Subcutaneous adipose tissue (tissue), 4 donors: Measurements from ENCODE around the gene ANKRD53. TPM values are rescaled to one million over a fixed set of nuclear protein-coding genes. Genes with fewer than 3 reads are reported as not detected.

Experiments
- CTCF ChIP-seq: fragments of 450-650 bp; IDR thresholded peaks from one replicate; pipeline ENCODE4 v1.5.1; 2016; ENCODE audit warnings: low read depth, mild to moderate bottlenecking, control low read depth, antibody characterized with exemption, moderate library complexity
- total RNA-seq, 4 donors: library from RNA; depleted of rRNA; stranded (reverse); fragments of >200 nt; gene quantifications; one replicate each; pipeline ENCODE4 v1.1.0, GENCODE V29; 2016

ANKRD53 gene
- total RNA-seq, 4 donors from 2014 or later, result 3.5 to 16.4 (median 8.3) TPM

- no peak for TF ChIP-seq CTCF
These were observed 5.8 kb downstream of the ANKRD53 start for GRCh38 chr2:70984228-70984575.

GRCh38 chr2:70984576-70985282, 6.3 kb downstream of the ANKRD53 start:
- no peak for TF ChIP-seq CTCF

DNA sequence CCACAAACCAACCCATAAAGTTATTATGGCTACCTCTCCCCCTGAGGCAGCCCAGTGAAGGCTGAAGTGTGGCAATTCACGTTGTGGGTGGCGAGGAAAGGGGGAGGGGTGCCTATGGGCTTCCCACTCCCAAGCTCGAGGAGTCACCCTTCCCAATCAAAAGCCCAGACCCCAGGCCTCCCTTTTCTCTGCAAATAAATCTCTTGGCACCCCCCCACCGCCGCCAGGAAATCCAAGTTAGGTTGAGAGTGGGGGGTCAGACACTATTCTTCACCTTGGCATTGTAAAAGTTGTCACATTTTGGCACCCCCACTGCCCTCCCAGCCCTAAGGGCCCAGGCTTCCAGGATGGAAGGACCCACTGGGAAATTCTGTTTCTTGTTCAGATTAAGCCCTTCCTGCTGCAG, 6.9 kb downstream of the ANKRD53 start:
- no peak for TF ChIP-seq CTCF

GRCh38 chr2:70985956-70986355, 7.5 kb downstream of the ANKRD53 start:
- TF ChIP-seq CTCF, result no peak

GRCh38 chr2:70986499-70987189, 8.2 kb downstream of the ANKRD53 start:
- no peak for TF ChIP-seq CTCF

GRCh38 chr2:70987386-70987785, 9.0 kb downstream of the ANKRD53 start:
- no peak for TF ChIP-seq CTCF

GRCh38 chr2:70988151-70988550, 9.7 kb downstream of the ANKRD53 start:
- no peak for TF ChIP-seq CTCF
